Measurements from ENCODE around the gene SLC7A6OS. TPM values are rescaled to one million over a fixed set of nuclear protein-coding genes. Genes with fewer than 3 reads are reported as not detected.
"Not testable (repeated sequence)": the region's sequence is repeated elsewhere in the genome, so short reads cannot be mapped to it uniquely, and the experiment has no call there.

SLC7A6OS gene
- total RNA-seq, 2 donors from 2014 or later: 13.9 to 15.4 TPM

DNA sequence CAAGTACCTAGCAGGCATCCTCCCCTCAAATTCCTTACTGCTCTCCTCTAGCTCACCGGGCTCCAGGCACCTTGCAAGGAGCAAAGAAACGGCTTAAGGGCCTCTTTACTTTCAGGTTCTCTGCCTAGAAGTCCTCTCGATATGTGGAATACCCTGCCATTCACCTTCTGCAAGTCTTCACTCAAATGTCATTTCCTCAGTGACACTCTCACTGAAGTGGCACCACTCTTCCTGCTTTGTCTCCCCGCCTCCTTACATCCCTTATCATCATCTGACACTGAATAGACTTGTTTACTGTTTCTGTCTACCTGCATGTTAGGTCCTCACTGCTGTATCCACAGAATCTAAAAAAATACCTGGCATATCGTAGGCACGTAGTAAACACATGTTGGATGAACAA lies 947 bp downstream of the SLC7A6OS start:
- intact Hi-C loops (cut with DNase I, micrococcal nuclease): loop anchor here in 1 of 2 donors (5.0 kb wide), 1 partner anchor 47 kb away; the partner anchor contains the start of gene SLC7A6
- ATAC-seq: no peak

DNA sequence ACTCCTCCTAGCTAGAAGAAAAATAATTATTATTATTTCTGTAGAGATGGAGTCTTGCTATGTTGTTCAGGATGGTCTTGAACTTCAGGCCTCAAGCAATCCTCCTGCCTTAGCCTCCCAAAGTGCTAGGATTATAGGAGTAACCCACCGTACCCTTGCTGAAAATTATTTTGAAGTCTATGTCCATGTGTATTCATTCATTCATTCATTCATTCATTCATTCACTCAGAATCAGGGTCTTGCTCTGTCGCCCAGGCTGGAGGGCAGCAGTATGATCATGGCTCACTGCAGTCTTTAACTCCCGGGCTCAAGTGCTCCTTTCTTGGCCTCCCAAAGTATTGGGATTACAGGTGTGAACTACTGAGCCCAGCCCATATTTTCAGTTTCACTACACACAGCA lies 4.1 kb downstream of the SLC7A6OS start:
- intact Hi-C loops (cut with DNase I, micrococcal nuclease): no loop called here
- ATAC-seq (no peak), DNase-seq (no peak)

More for the DNA sequence above, 947 bp downstream of the SLC7A6OS start:
- DNase-seq: no peak

DNA sequence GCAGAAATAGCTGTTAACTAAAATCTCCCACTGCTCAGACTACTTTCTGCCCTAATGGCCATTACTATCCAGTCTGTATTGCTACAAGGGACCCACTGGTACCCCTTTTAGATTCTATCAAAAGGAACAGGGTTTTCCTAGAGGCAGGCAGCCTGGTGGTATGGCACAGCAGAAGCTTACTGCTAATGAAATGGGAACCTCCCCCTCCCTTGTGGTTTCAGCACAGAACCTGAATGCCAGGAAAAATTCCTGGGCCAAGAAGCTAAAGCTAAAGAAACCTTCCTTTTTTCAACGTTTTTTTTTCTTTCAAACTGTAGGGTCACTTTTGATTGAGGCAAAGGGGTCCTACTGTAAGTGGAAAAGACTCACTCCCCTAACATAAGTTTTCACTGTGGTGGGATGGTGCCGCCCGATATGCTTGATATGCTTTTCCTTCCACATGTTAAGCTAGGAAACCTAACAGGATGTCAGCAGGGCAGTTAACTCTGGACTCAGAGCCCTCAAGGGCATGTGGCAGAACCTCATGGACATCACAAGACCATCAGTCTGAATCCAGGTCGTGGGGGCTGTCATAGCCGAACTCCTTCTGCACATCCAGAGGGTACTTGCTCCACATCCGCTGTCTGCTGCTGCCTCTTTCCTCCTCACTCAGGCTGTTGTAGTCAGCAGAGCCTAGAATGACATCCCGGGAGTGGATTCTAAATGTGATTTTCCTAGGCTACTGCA lies 9.8 kb downstream of the SLC7A6OS start:
- intact Hi-C loops (cut with DNase I, micrococcal nuclease): no loop called here
- DNase-seq (no peak), ATAC-seq (no peak)

DNA sequence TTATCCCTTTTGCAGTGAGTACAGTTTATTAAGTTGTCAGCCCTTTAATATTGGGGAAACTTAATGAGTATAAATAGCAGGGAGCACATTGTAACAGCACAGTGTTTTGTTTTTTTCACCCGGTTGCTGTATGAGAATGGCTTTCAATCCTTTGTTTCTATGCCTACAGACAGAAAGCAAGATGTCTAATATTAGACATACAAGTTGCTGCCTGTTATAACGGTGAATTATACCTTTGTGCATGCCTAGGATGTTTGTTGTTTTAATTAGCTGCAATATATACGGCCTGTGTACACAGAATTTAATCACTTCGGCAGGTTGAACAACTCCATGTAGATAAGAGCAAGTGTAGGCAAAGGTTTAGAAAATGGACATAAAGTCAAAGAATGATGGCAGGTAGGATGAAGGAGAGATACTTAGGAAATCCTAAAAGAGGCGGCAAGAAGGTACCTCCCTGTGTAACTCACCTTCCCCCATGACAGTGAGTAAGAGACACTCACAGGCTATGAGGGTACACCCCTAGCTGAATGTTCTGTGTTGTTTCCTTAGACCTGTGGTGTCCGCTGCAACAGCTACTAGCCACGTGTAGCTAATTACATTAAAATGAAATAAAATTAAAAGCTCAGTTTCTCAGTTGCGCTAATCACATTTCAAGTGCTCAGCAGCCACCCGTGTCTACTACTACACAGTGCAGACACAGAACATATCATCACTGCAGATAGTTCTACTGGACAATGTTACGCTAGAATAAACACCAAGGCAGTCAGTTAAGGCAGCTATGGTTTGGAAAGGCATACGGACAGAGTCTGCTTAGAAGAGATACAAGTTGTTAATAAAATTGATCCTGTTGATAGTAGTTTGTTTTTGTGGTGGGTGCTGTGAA lies 10.9 kb downstream of the SLC7A6OS start:
- DNase-seq: no peak
- intact Hi-C loops (cut with DNase I, micrococcal nuclease): no loop called here
- no peak for ATAC-seq

DNA sequence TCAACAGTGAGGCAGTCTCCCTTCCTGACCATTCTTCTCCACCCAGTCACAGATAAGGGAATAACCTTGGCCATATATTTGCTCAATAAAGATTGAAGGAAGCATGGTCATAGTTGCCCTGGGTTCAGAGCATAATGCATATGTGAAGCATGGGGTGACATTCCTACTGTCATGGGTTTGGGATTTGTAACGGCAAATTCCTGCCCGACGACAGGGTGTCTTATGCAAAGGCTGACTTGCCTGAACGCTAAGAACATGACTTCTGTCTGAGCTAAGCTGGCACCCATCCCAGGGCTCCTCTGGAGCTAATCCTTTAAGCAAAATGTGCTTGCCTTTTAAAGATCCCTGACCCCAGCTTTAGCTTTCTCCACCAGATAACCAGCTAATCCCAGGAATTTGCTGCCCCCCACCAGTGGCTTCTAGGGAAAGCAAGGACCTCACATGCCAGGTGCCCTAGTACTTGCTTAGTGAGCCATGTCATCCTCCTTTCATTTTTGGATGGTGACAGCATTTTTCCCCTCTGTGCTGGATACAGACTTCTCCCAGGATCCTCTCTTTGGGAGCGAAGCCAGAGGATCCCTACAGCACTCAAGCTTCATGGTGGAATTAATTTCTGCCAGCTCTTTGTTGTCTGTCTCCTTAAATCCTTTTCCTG lies 11.7 kb downstream of the SLC7A6OS start:
- intact Hi-C loops (cut with DNase I, micrococcal nuclease): no loop called here
- peak in 1 of 2 donors; percentile 36 for DNase-seq
- ATAC-seq: peak; percentile 22

DNA sequence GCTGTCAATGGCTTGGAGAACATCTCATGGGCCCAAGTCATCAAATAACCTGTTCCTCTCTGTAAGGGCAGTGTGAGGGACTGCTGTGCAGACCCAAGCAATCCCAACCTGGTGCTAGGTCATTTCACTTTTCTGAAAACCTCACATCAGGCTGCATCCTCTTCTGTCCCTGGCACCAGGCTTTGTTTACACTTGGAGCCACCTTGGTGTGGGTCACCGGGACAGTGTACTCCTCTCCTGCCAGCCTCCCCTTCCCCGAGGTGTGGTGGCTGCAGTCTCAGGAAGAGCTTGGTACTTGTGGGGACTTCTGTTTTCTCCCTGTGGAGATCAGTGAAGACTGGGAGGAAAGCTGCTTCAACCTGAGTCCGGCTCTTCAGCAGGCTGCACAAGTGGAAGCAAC lies 12.4 kb downstream of the SLC7A6OS start:
- no peak for DNase-seq
- no peak for ATAC-seq
- intact Hi-C loops (cut with DNase I, micrococcal nuclease): no loop called here

DNA sequence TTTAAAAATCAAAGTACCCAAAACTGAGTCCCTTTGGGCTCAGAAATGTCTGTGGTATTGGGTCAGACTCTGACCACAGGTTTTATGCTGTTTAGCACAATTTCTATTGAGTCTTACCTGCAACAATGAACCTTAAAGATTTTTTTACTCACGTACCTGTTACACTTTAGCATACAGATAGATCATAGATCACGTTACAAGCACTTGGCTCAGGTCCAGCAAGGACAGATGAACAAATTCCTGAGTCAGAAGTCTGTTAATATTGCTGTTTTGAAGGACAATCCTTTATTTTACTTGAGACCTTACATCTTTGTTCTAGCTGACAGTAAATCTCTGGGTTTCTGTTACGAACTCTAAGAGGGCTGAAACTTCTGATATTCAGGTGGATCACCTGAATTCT lies 12.8 kb downstream of the SLC7A6OS start:
- no peak for ATAC-seq
- DNase-seq: no peak
- intact Hi-C loops (cut with DNase I, micrococcal nuclease): no loop called here

DNA sequence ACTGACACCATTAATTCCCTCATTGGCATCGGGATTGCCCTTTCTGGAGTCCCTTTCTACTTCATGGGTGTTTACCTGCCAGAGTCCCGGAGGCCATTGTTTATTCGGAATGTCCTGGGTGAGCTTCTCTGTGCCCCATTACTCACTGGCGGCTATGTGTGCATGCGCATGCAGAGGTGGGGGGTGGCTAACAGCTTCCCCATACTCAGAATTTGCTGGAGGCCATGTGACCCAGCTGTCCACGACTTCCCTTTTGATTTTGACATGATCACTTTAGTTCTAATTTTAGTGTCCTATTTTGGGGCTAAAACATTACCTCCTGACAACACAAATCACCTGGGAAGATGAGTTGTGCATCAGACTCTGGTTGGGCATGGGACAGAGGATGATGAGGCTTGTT lies 14.1 kb downstream of the SLC7A6OS start:
- DNase-seq (no peak), ATAC-seq (no peak)
- intact Hi-C loops (cut with DNase I, micrococcal nuclease): no loop called here

DNA sequence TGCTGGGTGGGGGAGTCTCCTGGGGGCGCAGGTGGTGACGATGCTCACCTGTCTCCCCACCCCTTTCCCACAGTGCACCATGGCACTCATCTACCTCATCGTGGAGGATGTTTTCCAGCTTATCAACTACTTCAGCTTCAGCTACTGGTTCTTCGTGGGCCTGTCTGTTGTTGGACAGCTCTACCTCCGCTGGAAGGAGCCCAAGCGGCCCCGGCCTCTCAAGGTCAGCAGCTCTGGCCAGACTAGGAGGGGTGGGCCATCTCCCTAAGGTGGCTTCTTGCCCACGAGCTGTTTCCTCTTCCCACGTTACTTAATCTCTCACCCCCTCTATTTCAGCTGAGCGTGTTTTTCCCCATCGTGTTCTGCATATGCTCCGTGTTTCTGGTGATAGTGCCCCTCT lies 14.5 kb downstream of the SLC7A6OS start:
- ATAC-seq: no peak
- DNase-seq: no peak

DNA sequence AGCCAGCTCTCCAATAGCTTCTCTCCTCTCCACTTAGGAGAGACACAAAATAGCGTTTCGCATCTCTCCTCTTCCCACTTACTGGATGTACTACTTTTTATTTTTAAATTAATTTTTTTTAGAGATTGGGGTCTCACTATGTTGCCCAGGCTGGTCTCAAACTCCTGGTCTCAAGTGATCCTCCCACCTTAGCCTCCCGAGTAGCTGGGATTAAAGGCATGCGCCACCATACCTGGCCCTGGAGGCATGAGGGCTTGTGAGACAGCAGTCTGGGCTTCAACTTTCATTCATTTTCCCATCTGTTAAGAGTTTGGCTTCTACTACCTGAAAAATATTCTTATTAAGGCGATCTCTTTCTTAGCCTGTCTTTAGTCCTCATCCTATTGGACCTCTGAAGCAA lies 18.3 kb downstream of the SLC7A6OS start:
- intact Hi-C loops (cut with DNase I, micrococcal nuclease): no loop called here
- DNase-seq (no peak), ATAC-seq (no peak)

More for the DNA sequence above, 14.5 kb downstream of the SLC7A6OS start:
- intact Hi-C loops (cut with DNase I, micrococcal nuclease): no loop called here

DNA sequence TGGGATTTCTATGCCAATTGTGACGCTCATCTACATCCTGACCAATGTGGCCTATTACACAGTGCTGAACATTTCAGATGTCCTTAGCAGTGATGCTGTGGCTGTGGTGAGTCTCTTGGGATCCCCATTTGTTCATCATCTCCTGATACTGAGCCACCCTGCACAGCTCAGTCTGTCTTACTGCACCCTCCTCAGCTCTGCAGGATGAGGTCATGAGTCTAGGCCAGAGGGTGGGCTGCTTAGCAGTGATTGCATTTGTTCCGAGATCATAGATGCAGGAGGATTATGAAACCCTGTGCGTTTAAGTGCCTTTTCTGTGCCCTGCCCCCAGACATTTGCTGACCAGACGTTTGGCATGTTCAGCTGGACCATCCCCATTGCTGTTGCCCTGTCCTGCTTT lies 19.5 kb downstream of the SLC7A6OS start:
- ATAC-seq (no peak), DNase-seq (no peak)
- intact Hi-C loops (cut with DNase I, micrococcal nuclease): no loop called here

DNA sequence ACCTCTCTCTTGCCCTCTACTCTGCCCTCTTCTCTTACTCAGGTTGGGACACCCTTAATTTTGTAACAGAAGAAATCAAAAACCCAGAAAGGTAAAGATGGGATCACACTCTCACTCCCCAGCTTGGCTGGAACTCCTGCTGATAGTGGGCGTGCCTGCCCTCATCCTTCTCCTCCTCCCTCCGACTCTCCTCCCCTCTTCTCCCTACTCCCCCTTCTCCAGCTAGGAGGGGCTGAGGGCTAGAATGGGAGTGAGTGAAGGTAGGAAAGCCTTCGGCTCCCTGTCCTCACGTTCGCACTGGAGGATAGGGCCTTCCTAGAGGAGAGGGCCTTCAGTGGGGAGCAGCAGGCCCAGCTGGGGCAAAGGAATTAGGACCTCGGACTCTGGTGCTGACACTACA lies 20.3 kb downstream of the SLC7A6OS start:
- intact Hi-C loops (cut with DNase I, micrococcal nuclease): no loop called here
- no peak for ATAC-seq
- DNase-seq: no peak

DNA sequence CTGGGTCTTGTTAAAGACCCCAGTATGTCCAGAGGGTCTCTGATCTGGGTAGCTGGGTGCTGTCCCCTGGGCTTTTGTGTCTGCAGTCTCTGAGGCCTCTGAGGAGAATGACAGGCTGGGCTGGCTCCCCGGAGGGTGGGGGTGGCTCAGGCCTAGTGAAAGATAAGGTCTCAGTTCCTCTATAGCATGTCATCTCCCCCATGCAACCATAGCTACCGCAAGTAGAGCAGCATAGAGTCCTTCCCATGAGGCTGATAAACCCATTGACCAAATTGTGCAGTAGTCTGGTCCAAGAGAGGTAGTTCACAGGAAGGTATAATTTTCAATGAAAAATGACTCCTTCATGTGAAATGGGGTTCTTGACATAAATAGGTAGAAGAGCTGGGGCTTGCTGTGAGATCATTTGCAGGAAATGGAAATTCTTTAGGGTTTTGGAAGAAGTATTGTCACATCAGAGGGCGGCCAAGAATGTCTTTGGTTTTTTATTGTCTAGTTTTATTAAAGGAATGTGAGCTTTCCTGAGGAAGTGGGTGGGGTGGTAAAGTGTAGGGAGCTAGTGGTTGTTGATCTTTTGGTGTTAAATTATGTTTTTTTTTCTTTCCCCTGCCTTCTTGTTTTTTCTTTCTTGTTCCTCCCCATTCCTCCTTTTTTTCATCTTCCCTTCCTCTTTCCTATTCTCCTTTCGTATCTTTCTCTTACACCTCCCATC lies 21.0 kb downstream of the SLC7A6OS start:
- no peak for DNase-seq
- intact Hi-C loops (cut with DNase I, micrococcal nuclease): no loop called here
- no peak for ATAC-seq

DNA sequence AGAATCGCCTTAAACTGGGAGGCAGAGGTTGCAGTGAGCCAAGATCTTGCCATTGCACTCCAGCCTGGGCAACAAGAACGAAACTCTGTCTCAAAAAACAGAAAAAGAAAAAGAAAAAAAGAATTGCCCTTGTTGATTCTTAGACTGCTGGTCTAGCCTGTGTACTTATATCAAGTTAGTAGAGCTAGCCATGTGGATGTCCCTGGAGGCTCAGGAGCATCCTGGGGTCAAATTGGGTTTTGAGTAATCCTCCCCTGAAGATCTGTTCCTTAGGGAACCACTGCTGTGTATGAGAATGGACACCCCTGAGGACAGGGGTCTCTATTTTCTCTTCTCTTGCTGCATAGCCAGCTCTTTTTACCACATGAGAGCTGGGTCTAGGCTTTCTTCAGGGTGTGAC lies 21.5 kb downstream of the SLC7A6OS start:
- DNase-seq: no peak
- no peak for ATAC-seq
- intact Hi-C loops (cut with DNase I, micrococcal nuclease): no loop called here

DNA sequence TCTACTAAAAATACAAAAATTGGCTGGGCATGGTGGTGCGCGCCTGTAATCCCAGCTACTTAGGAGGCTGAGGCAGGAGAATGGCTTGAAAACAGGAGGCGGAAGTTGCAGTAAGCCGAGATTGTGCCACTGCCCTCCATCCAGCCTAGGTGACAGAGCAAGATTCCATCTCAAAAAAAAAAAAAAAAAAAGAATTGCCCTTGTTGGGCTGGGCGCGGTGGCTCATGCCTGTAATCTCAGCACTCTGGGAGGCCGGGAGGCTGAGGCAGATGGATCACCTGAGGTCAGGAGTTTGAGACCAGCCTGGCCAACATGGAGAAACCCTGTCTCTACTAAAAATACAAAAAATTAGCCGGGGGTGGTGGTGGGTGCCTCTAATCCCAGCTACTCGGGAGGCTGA lies 21.9 kb downstream of the SLC7A6OS start:
- DNase-seq; intact Hi-C loops (cut with DNase I, micrococcal nuclease); ATAC-seq: not testable (repeated sequence)

DNA sequence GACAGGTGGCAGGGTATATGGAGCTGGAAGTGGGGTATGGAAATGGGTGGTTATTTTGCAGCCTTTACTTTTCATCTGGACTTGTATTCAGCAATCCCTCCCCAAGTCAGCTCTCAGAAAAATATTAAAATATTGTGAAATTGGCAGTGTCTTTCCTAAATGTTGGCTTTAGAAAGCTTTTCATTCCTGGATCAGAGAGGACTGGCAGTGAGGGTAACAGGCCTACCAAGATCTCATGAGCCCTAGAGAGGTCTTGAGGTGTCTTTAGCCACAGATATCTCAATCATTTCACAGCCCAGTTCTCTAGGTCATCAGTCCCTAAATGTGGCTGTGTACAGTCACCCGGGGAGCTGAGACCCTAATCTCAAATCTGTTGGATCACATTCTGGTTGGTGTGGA lies 22.5 kb downstream of the SLC7A6OS start:
- intact Hi-C loops (cut with DNase I, micrococcal nuclease): no loop called here
- ATAC-seq: no peak
- DNase-seq: no peak

DNA sequence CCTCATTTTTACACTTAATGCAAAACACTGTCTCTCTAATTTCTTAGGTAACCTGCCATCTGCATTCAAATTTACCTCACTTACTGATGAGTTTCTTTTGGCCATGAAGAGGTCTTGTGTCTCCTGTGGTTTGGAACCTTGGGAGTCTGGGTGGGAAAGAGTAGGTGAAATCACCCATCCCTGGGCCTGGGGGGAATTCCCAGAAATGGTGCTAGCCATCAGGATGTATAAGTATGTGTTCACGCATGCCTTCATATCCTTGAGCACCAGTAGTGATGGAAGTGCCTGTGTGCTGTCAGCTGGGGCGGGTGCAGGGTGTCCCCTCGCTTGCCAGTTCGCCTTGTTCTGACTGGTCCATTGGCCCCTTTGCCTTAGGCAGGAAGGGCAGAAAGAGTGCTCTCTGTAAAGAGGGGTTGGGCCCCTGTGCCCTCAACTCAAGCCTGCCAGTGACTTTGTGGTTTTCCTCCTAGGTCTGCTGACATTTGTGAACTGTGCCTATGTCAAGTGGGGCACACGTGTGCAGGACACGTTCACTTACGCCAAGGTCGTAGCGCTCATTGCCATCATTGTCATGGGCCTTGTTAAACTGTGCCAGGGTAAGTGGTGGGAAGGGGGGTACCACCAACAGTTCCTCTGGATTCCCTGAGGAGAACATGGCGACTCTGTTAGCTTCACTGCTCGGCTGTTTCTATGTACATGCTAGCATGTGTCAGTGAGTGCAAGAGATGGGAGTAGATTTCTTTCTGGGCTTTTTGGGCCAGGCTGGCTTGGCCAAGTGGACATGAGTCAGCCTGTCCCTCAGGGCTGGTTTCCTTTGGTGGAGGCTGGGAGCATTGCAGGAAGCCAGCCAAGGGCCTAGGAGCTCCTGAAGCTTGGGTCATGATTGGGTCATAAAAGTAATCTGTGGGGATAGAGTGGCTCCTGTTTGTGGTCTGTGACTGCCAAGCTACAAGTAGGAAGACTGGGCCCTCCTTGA lies 23.2 kb downstream of the SLC7A6OS start:
- ATAC-seq: no peak

More for the DNA sequence above, 23.2 kb downstream of the SLC7A6OS start:
- DNase-seq: no peak
- intact Hi-C loops (cut with DNase I, micrococcal nuclease): no loop called here
